Subcutaneous abdominal adipose tissue (tissue), 5 donors: ENCODE data around the gene UPP2.

ENCODE experiments used
- H3K27ac ChIP-seq: one replicate; pipeline ENCODE4 v1.7.0; 2013; ENCODE audit warnings: low read depth, mild to moderate bottlenecking, inconsistent platforms, low read length, moderate library complexity
- H3K27me3 ChIP-seq, 5 donors: one replicate each; pipeline ENCODE4 v1.7.0; 2013; ENCODE audit warnings: low read length in 5 of 5, inconsistent platforms in 1 of 5; ENCODE audit not compliant: control insufficient read depth in 5 of 5, insufficient read depth in 4 of 5
- H3K36me3 ChIP-seq, 5 donors: one replicate each; pipeline ENCODE4 v1.7.0; 2013; ENCODE audit warnings: low read length in 5 of 5; ENCODE audit not compliant: control insufficient read depth in 5 of 5, insufficient read depth in 5 of 5
- H3K4me1 ChIP-seq, 5 donors: one replicate each; pipeline ENCODE4 v1.7.0; 2013; ENCODE audit warnings: low read length in 5 of 5, mild to moderate bottlenecking in 3 of 5, moderate library complexity in 1 of 5; ENCODE audit not compliant: control insufficient read depth in 5 of 5, insufficient read depth in 5 of 5
- H3K4me3 ChIP-seq, 5 donors: one replicate each; pipeline ENCODE4 v1.7.0; 2013; ENCODE audit warnings: low read length in 5 of 5, low read depth in 1 of 5
- H3K9ac ChIP-seq, 5 donors: one replicate each; pipeline ENCODE4 v1.7.0; 2013; ENCODE audit warnings: low read length in 5 of 5, mild to moderate bottlenecking in 4 of 5, moderate library complexity in 3 of 5
- H3K9me3 ChIP-seq, 5 donors: one replicate each; pipeline ENCODE4 v1.7.0; 2013; ENCODE audit warnings: low read length in 5 of 5; ENCODE audit not compliant: control insufficient read depth in 5 of 5
- donor health status: healthy.
- donor health status: healthy.
- donor health status: healthy.
- donor health status: healthy.
- donor health status: healthy.

The UPP2 gene

GRCh38 chr2:158153270-158154015, 51.8 kb downstream of the UPP2 start:
- no peaks in the 10 kb centered on the region for H3K27me3 ChIP-seq
- H3K9me3 ChIP-seq = peaks cover 0 to 19% (median 10%) of the 10 kb centered on the region in 5 donors
- H3K27ac ChIP-seq = no peak overlapping the region
- no peaks in the 10 kb centered on the region for H3K4me1 ChIP-seq
- H3K36me3 ChIP-seq = no peaks in the 10 kb centered on the region
- H3K9ac ChIP-seq = no peak overlapping the region
- H3K4me3 ChIP-seq = no peak overlapping the region

- Histone ChIP-seq H3K4me1 (no peaks in the 10 kb centered on the region), H3K27ac (no peak overlapping the region), H3K9me3 (peaks cover 0 to 19% (median 10%) of the 10 kb centered on the region in 5 donors), H3K36me3 (no peaks in the 10 kb centered on the region), H3K9ac (no peak overlapping the region), H3K4me3 (no peak overlapping the region), H3K27me3 (no peaks in the 10 kb centered on the region)
These were observed 52.9 kb downstream of the UPP2 start for GRCh38 chr2:158154596-158154995.

- Histone ChIP-seq H3K9me3 (no peaks in the 10 kb centered on the region), H3K27ac (no peak overlapping the region), H3K9ac (no peak overlapping the region), H3K36me3 (no peaks in the 10 kb centered on the region), H3K4me1 (no peaks in the 10 kb centered on the region), H3K4me3 (no peak overlapping the region), H3K27me3 (no peaks in the 10 kb centered on the region)
These were observed 71.0 kb downstream of the UPP2 start for GRCh38 chr2:158172719-158173118.

GRCh38 chr2:158174495-158174894, 72.8 kb downstream of the UPP2 start:
- H3K4me1 ChIP-seq = peaks cover 0 to 2% (median 0%) of the 10 kb centered on the region in 5 donors
- H3K27me3 ChIP-seq = no peaks in the 10 kb centered on the region
- no peaks in the 10 kb centered on the region for H3K9me3 ChIP-seq
- H3K27ac ChIP-seq = no peak overlapping the region
- H3K36me3 ChIP-seq = no peaks in the 10 kb centered on the region
- H3K9ac ChIP-seq = no peak overlapping the region
- no peak overlapping the region for H3K4me3 ChIP-seq

GRCh38 chr2:158174956-158175355, 73.3 kb downstream of the UPP2 start:
- no peak overlapping the region for H3K9ac ChIP-seq
- no peak overlapping the region for H3K27ac ChIP-seq
- peaks cover 0 to 3% (median 0%) of the 10 kb centered on the region in 5 donors for H3K27me3 ChIP-seq
- no peaks in the 10 kb centered on the region for H3K9me3 ChIP-seq
- H3K4me3 ChIP-seq = no peak overlapping the region
- no peaks in the 10 kb centered on the region for H3K36me3 ChIP-seq
- peaks cover 0 to 2% (median 0%) of the 10 kb centered on the region in 5 donors for H3K4me1 ChIP-seq

- H3K27me3 ChIP-seq = peaks cover 0 to 3% (median 0%) of the 10 kb centered on the region in 5 donors
- H3K4me1 ChIP-seq = peaks cover 0 to 2% (median 0%) of the 10 kb centered on the region in 5 donors
- no peak overlapping the region for H3K27ac ChIP-seq
- H3K4me3 ChIP-seq = no peak overlapping the region
- H3K9ac ChIP-seq = no peak overlapping the region
- no peaks in the 10 kb centered on the region for H3K36me3 ChIP-seq
- H3K9me3 ChIP-seq = no peaks in the 10 kb centered on the region
These were observed 77.0 kb downstream of the UPP2 start for GRCh38 chr2:158178646-158179045.

GRCh38 chr2:158179660-158180059, 78.0 kb downstream of the UPP2 start:
- H3K4me3 ChIP-seq = no peak overlapping the region
- H3K9me3 ChIP-seq = no peaks in the 10 kb centered on the region
- H3K27me3 ChIP-seq = peaks cover 0 to 3% (median 0%) of the 10 kb centered on the region in 5 donors

GRCh38 chr2:158181171-158181570, 79.5 kb downstream of the UPP2 start:
- Histone ChIP-seq H3K9me3 (no peaks in the 10 kb centered on the region), H3K36me3 (no peaks in the 10 kb centered on the region), H3K27ac (no peak overlapping the region), H3K27me3 (peaks cover 0 to 3% (median 0%) of the 10 kb centered on the region in 5 donors), H3K9ac (no peak overlapping the region), H3K4me3 (no peak overlapping the region), H3K4me1 (peaks cover 0 to 2% (median 0%) of the 10 kb centered on the region in 5 donors)

More at GRCh38 chr2:158179660-158180059, 78.0 kb downstream of the UPP2 start:
- Histone ChIP-seq H3K4me1 (peaks cover 0 to 2% (median 0%) of the 10 kb centered on the region in 5 donors), H3K9ac (no peak overlapping the region), H3K27ac (no peak overlapping the region), H3K36me3 (no peaks in the 10 kb centered on the region)

- Histone ChIP-seq H3K4me3 (no peak overlapping the region), H3K9me3 (no peaks in the 10 kb centered on the region), H3K9ac (no peak overlapping the region), H3K27me3 (peaks cover 0 to 3% (median 0%) of the 10 kb centered on the region in 5 donors), H3K4me1 (peaks cover 0 to 2% (median 0%) of the 10 kb centered on the region in 5 donors), H3K27ac (no peak overlapping the region), H3K36me3 (no peaks in the 10 kb centered on the region)
These were observed 81.1 kb downstream of the UPP2 start for GRCh38 chr2:158182676-158183295.

GRCh38 chr2:158184001-158184400, 82.3 kb downstream of the UPP2 start:
- no peaks in the 10 kb centered on the region for H3K36me3 ChIP-seq
- no peak overlapping the region for H3K9ac ChIP-seq

More at GRCh38 chr2:158184001-158184400, 82.3 kb downstream of the UPP2 start:
- Histone ChIP-seq H3K27me3 (peaks cover 0 to 3% (median 0%) of the 10 kb centered on the region in 5 donors), H3K9me3 (no peaks in the 10 kb centered on the region), H3K4me1 (peaks cover 0 to 2% (median 0%) of the 10 kb centered on the region in 5 donors), H3K27ac (no peak overlapping the region), H3K4me3 (no peak overlapping the region)
